Stimulated activated CD4-positive, alpha-beta T cell treated with anti-CD3 and anti-CD28 coated beads, Interleukin-15, amount 100 ng/mL, for 24 hours (primary cell): ENCODE measurements around the gene RPS6KA4.
"Not testable (repeated sequence)": the region's sequence is repeated elsewhere in the genome, so short reads cannot be mapped to it uniquely, and the experiment has no call there.

Source experiments
- DNase-seq: peaks from one replicate; pipeline ENCODE4 v3.0.0-alpha.2; 2020

RPS6KA4 gene

DNA sequence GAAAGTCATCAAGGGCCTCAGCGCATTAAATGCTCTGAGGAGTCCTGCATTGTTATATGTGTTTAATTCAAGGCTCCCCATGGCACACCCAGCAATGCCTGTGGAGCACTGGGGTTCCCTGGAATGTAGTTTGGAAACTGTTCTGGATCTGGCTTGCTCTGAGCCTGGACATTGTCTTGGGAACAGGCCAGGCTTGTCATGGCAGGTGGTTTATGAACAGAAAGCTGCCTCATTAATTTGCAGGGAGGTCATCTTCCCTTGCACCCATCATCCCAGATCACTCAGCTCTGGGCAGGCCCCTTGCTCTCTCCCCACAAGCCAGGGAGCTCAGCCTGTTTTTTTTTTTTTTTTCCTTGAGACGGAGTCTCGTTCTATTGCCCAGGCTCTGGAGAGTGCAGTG is 32.9 kb downstream of the RPS6KA4 start:
- no peak for DNase-seq

GRCh38 chr11:64395545-64396078 is 36.6 kb downstream of the RPS6KA4 start:
- no peak for DNase-seq

GRCh38 chr11:64396079-64396591 is 37.2 kb downstream of the RPS6KA4 start:
- DNase-seq, result no peak

- DNase-seq, result no peak
Measured at GRCh38 chr11:64400102-64400501, 41.1 kb downstream of the RPS6KA4 start.

GRCh38 chr11:64400667-64401066 is 41.7 kb downstream of the RPS6KA4 start:
- DNase-seq, result no peak

- DNase-seq, result no peak
Measured at GRCh38 chr11:64401775-64402174, 42.8 kb downstream of the RPS6KA4 start.

DNA sequence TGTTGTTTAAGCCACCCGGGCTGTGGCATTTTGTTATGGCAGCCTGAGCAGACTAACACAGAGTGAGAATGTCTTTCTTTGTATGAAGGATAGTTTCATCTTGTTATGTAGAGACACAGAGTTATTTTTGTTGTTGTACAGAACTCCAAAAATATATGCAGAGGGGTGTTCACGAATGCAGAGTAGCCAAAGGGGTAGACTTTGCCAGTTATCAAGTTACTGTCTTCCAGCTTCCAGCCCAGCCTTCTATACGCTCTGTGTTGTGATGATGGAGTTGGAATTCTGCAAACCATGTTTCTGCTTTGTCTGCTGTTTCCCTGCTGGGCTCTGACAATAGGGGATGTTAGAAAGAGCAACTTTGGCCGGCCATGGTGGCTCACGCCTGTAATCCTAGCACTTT is 44.1 kb downstream of the RPS6KA4 start:
- no peak for DNase-seq

- no peak for DNase-seq
Measured at GRCh38 chr11:64406221-64406946, 47.4 kb downstream of the RPS6KA4 start.

- no peak for DNase-seq
Measured at GRCh38 chr11:64407221-64407620, 48.3 kb downstream of the RPS6KA4 start.

- no peak for DNase-seq
Measured at GRCh38 chr11:64407630-64408029, 48.7 kb downstream of the RPS6KA4 start.

DNA sequence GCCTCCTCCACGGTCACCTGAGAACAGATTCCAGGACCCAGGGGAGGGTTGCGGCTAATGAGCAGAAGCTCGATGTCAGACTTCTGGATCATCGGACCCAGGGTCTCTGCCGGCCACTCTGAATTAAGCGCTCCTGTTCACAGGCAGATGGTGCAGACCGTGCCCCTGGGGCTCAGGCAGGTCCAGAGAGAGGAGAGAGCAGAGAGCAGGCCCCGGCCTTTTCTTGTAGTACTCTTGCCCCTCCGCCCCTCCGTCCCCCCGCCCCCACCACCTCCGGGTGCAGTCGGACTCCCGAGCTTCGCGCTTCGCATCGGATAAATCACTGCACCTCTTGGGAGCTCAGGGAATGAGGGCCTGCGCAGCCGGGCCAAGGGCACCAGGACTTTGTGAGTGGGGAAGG is 50.3 kb downstream of the RPS6KA4 start:
- DNase-seq, result no peak

DNA sequence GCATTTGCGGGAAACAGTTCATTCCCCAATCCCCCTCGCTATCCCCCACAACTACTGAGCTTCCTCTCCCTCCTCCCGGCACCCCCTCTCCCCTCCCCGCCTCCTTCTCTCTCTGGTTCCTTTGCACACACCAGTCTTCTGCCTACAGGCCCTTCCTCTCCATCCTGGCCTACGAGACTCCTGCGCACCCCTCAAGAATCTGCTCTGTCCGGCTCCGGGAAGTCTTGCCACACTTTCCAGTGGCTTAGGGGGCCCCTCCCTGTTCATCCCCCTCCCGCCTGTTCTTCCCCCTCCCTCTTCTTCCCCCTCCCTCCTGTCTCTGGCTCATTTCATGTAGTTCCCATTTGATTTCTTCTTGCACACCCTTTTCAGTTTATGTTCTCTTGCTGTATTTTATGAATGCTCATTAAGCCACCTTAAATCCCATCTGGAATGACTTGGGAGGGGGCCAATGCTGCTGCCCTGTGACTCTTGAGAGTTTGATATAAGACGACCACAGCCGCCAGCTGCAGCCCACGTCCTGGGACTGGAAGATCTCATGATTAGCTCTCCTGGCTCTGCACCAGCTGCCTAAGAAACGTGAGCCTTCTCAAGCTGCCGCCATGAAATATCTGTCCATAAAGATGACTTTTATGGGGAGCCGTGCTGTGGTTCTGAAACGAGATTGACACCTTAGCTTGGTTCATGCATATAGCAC is 50.9 kb downstream of the RPS6KA4 start:
- no peak for DNase-seq

DNA sequence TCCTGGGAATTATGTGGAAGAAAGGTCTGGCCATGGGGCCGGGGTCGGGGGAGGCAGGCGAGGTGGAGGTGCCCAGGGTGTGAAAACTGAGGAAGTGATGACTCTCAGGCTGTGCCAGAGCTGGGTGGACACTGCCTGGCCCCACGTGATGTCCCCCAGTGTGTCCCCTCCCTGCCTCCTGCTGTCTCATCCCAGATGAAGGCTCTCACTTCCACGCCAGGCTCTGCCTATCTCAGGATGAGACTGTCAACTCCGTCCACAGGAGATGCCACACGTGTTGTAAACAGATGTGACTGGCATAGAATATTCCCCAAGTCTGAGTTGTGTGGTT is 51.4 kb downstream of the RPS6KA4 start:
- DNase-seq, result no peak

GRCh38 chr11:64413417-64413816 is 54.5 kb downstream of the RPS6KA4 start:
- no peak for DNase-seq

DNA sequence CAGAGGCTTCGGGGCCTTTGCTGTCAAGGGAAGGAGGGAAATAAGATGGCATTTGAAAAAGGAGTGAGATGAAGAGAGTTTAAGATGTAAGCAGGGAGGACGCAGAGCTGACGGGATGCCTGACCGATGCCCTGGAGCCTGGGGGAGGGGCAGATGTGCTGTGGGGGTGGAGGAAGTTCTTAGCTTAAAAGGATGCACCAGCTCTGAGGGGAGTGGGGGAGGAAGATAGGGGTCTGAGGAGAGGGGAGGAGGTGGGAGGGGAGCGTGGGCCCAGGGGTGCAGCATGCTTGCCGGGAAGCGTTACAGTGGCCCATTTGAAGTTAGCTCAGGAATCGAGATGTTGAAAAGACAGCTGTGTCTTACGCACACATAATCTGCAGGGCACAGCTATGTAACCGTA is 56.3 kb downstream of the RPS6KA4 start:
- no peak for DNase-seq

- DNase-seq, result no peak
Measured at GRCh38 chr11:64415996-64416728, 57.2 kb downstream of the RPS6KA4 start.

- not testable (repeated sequence) for DNase-seq
Measured at GRCh38 chr11:64418233-64418632, 59.3 kb downstream of the RPS6KA4 start.

DNA sequence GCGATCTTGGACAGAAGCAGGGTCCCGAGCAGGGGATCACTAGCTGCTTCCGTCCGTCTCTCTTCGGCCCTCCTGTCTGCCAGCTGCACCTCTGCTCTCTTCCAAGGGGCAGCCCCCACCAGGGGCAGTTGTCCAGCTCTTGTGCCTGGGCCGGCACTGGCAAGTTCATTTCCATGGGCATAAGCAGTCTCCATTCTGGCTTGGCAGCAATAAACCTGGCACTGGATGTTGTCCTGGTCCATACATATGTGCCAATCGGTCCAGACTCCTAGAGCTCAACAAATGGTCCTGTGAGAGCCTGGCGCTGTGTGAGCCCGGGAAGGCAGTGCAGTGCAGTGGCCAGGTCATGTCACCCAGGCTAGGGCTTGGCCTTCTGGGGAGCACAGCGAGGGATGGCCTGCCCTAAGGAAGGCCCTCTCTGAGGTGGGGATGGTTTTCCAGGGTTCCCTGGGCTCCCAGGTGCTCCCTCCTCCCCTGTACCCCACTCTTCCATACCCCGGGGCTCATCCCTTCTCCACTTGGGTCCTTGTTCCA is 60.4 kb downstream of the RPS6KA4 start:
- no peak for DNase-seq

- DNase-seq, result no peak
Measured at GRCh38 chr11:64419818-64420485, 61.0 kb downstream of the RPS6KA4 start.
